ENCODE measurements around the gene ZCCHC9. TPM values are rescaled to one million over a fixed set of nuclear protein-coding genes. Genes with fewer than 3 reads are reported as not detected.
"Not testable (repeated sequence)": the region's sequence is repeated elsewhere in the genome, so short reads cannot be mapped to it uniquely, and the experiment has no call there.

ZCCHC9 gene
- total and polyA plus RNA-seq, 2 donors (not counting 1 experiment from before 2014, with no cell fraction given): 8.8 to 23.0 TPM

DNA sequence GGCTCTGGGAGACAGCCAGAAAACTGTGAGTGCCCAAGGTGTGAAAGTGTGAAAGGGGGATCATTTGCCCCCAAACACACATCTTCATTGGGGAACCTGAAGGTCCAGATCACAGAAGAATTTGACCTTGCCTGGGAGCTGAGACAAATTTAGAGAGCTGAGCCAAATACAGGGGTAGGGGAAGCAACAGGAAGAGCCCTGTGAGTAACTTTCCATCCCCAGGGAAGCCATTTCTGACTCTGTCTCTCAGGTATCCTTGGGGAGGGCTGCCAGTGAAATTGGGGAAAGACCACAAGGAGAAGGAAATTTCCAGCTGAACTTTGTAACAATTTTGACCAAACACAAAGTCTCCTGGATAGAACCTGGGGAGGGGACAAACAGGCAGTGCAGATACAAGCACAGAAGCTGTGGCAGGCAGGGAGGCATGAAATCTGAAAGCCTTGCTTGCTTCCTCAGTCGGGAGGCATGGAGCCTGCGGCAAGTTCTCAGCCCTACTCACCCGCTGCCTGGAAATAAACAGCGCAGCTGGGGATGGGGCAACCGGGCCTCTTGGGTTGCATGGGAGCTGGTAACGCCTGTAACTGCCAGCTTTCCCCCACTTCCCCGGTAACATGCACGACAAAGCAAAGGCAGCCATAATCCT lies 31.5 kb upstream of the ZCCHC9 start:
- no peaks in the 10 kb centered on the region for H3K27me3 ChIP-seq (replicated peaks in 1 of 4; ENCODE audit: control extremely low read depth in 1 of 4, control insufficient read depth in 3 of 4, insufficient read depth in 4 of 4, low read length in 3 of 4)
- H3K27ac Mint-ChIP-seq: no peak overlapping the region
- H3K79me2 ChIP-seq (ENCODE audit: control insufficient read depth, insufficient read depth, low read length): peaks cover 33% of the 10 kb centered on the region
- H3K4me1 ChIP-seq (ENCODE audit: control insufficient read depth in 2 of 2, insufficient read depth in 2 of 2, low read length in 2 of 2): peaks cover 0 to 4% of the 10 kb centered on the region in 2 donors
- H3K36me3 ChIP-seq (replicated peaks in 1 of 2; ENCODE audit: control extremely low read depth in 1 of 2, control insufficient read depth in 1 of 2, extremely low read depth in 1 of 2, insufficient read depth in 2 of 2, low read length in 1 of 2): peaks cover 0 to 2% of the 10 kb centered on the region in 2 experiments
- H3K9me3 ChIP-seq (ENCODE audit: control extremely low read depth in 1 of 3, control insufficient read depth in 2 of 3, insufficient read depth in 1 of 3, low read length in 2 of 3): peaks cover 0 to 14% (median 0%) of the 10 kb centered on the region in 3 donors
- no peak overlapping the region for H3K9ac ChIP-seq (ENCODE audit: low read length)
- over 99% methylated on average over 8 of the region's 8 CpGs for WGBS (ENCODE audit: insufficient coverage)
- no peaks in the 10 kb centered on the region for H3K27me3 Mint-ChIP-seq
- no peak overlapping the region for H3K4me3 Mint-ChIP-seq
- DNase-seq: no peak
- TF ChIP-seq, protein P1, sequence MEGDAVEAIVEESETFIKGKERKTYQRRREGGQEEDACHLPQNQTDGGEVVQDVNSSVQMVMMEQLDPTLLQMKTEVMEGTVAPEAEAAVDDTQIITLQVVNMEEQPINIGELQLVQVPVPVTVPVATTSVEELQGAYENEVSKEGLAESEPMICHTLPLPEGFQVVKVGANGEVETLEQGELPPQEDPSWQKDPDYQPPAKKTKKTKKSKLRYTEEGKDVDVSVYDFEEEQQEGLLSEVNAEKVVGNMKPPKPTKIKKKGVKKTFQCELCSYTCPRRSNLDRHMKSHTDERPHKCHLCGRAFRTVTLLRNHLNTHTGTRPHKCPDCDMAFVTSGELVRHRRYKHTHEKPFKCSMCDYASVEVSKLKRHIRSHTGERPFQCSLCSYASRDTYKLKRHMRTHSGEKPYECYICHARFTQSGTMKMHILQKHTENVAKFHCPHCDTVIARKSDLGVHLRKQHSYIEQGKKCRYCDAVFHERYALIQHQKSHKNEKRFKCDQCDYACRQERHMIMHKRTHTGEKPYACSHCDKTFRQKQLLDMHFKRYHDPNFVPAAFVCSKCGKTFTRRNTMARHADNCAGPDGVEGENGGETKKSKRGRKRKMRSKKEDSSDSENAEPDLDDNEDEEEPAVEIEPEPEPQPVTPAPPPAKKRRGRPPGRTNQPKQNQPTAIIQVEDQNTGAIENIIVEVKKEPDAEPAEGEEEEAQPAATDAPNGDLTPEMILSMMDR (IDR thresholded peaks at IDR 0.05): no peak
- peaks cover 19% of the 10 kb centered on the region for H3K4me1 Mint-ChIP-seq
- ChIA-PET CTCF (no interaction called here), POLR2A (no interaction called here)
- H4K20me1 ChIP-seq (ENCODE audit: control insufficient read depth, insufficient read depth, low read length, poor library complexity, severe bottlenecking): peaks cover 13% of the 10 kb centered on the region
- H3K27ac ChIP-seq (ENCODE audit: low read length in 2 of 2): no peak overlapping the region
- no peak overlapping the region for H3K4me3 ChIP-seq (ENCODE audit: control extremely low read depth in 1 of 5, extremely low read depth in 1 of 5, insufficient read depth in 1 of 5, low read depth in 2 of 5, low read length in 4 of 5)
- no peak overlapping the region for H3K4me2 ChIP-seq (replicated peaks; ENCODE audit: low read depth, low read length, poor library complexity, severe bottlenecking)
- ATAC-seq (ENCODE audit: low read depth): no peak
- no peak overlapping the region for H2AFZ ChIP-seq (ENCODE audit: insufficient read depth, low read depth, low read length, poor library complexity, severe bottlenecking)
- intact Hi-C loops (cut with micrococcal nuclease): no loop called here
- peaks cover 16% of the 10 kb centered on the region for H3K9me3 Mint-ChIP-seq (ENCODE audit: insufficient read depth)

DNA sequence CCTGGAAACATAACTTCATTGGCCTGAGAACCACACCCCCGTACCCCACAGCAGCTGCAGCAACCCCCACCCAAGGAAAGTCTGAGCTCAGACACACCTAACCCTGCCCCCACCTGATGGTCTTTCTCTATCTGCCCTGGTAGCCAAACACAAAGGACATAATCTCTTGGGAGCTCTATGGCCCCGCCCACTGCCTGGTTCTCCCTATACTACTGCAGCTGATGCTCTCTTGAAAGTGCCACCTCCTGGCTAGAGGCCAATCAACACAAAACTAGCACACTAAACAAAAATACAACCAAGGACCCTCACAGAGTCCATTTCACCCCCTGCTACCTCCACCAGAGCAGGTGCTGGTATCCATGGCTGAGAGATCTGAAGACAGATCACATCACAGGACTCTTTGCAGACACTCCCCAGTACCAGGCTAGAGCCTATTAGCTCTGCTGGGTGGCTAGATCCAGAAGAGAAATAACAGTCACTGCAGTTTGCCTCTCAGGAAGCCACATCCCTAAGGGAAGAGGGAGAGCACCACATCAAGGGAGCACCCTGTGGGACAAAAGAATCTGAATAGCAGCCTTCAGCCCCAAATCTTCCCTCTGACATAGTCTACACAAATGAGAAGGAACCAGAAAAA lies 30.9 kb upstream of the ZCCHC9 start:
- Histone ChIP-seq H4K20me1 (ENCODE audit: control insufficient read depth, insufficient read depth, low read length, poor library complexity, severe bottlenecking) (peaks cover 13% of the 10 kb centered on the region), H3K9me3 (ENCODE audit: control extremely low read depth in 1 of 3, control insufficient read depth in 2 of 3, insufficient read depth in 1 of 3, low read length in 2 of 3) (peaks cover 0 to 14% (median 3%) of the 10 kb centered on the region in 3 donors), H3K79me2 (ENCODE audit: control insufficient read depth, insufficient read depth, low read length) (peaks cover 39% of the 10 kb centered on the region)
- DNase-seq; CTCF ChIA-PET; ATAC-seq (ENCODE audit: low read depth); H3K4me3 ChIP-seq (ENCODE audit: control extremely low read depth in 1 of 5, extremely low read depth in 1 of 5, insufficient read depth in 1 of 5, low read depth in 2 of 5, low read length in 4 of 5); H3K4me3 Mint-ChIP-seq; H3K4me1 ChIP-seq (ENCODE audit: control insufficient read depth in 2 of 2, insufficient read depth in 2 of 2, low read length in 2 of 2); H3K27ac Mint-ChIP-seq; H2AFZ ChIP-seq (ENCODE audit: insufficient read depth, low read depth, low read length, poor library complexity, severe bottlenecking); H3K27ac ChIP-seq (ENCODE audit: low read length in 2 of 2); H3K36me3 ChIP-seq (replicated peaks in 1 of 2; ENCODE audit: control extremely low read depth in 1 of 2, control insufficient read depth in 1 of 2, extremely low read depth in 1 of 2, insufficient read depth in 2 of 2, low read length in 1 of 2); POLR2A ChIA-PET; H3K4me2 ChIP-seq (replicated peaks; ENCODE audit: low read depth, low read length, poor library complexity, severe bottlenecking); H3K27me3 ChIP-seq (replicated peaks in 1 of 4; ENCODE audit: control extremely low read depth in 1 of 4, control insufficient read depth in 3 of 4, insufficient read depth in 4 of 4, low read length in 3 of 4); intact Hi-C loops (cut with micrococcal nuclease); H3K9ac ChIP-seq (ENCODE audit: low read length); H3K27me3 Mint-ChIP-seq: not testable (repeated sequence)
- WGBS (ENCODE audit: insufficient coverage): 100% methylated on average over 2 of the region's 2 CpGs
- Mint-ChIP-seq H3K9me3 (ENCODE audit: insufficient read depth) (peaks cover 16% of the 10 kb centered on the region), H3K4me1 (peaks cover 19% of the 10 kb centered on the region)

All from B cell (primary cell).